ENCODE data around the gene FSCN2.

DNA sequence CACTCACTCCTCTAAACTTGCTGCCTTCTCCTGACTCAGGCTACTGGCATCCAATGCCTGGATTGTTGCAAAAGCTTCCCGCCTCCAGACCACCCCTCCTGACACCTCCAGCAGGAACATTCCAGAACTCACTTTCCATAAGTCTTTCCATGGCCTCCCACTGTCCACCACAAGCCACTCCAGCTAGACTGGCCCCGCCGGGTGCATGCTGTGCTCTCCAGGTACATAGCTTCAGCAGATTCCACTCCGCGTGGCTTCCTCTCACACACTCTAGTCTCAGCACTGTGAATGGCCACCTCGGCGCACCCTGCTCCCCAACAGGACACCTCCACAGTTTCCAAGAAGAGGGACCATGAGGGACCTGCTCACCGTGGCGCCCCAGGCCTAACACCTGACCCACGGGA is 49.9 kb downstream of the FSCN2 start:
- TF ChIP-seq, protein P1, sequence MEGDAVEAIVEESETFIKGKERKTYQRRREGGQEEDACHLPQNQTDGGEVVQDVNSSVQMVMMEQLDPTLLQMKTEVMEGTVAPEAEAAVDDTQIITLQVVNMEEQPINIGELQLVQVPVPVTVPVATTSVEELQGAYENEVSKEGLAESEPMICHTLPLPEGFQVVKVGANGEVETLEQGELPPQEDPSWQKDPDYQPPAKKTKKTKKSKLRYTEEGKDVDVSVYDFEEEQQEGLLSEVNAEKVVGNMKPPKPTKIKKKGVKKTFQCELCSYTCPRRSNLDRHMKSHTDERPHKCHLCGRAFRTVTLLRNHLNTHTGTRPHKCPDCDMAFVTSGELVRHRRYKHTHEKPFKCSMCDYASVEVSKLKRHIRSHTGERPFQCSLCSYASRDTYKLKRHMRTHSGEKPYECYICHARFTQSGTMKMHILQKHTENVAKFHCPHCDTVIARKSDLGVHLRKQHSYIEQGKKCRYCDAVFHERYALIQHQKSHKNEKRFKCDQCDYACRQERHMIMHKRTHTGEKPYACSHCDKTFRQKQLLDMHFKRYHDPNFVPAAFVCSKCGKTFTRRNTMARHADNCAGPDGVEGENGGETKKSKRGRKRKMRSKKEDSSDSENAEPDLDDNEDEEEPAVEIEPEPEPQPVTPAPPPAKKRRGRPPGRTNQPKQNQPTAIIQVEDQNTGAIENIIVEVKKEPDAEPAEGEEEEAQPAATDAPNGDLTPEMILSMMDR (conservative IDR thresholded peaks at IDR 0.05; ENCODE audit: low read length) = no peak
- TF ChIP-seq EZH2phosphoT487 (IDR thresholded peaks at IDR 0.05; ENCODE audit: borderline replicate concordance) = no peak

All from Loucy (cell line).